Spleen (tissue), 7 donors: Measurements from ENCODE around the gene MESD.

Experiments
- POLR2A ChIP-seq, 3 donors: fragments of 450-650 bp; IDR thresholded peaks; one replicate each; pipeline ENCODE4 v1.5.1; 2017; ENCODE audit warnings: antibody characterized with exemption in 3 of 3, mild to moderate bottlenecking in 1 of 3
- TF ChIP-seq, protein P1 (sequence below), 11 experiments: fragments of 200-600 bp in 7 of 11; fragments of 450-650 bp in 4 of 11; sonication (generic) in 4 of 11; IDR thresholded peaks in 8 of 11; conservative IDR thresholded peaks in 3 of 11; 1 replicate in 7 of 11; 2 replicates in 4 of 11; pipeline versions ENCODE4 v1.4.0 to v1.8.0; 2016 to 2021; ENCODE audit warnings: antibody characterized with exemption in 11 of 11, inconsistent platforms in 4 of 11, mild to moderate bottlenecking in 1 of 11
- donor health status: DM: no; HTN: no; CAD: no; lungs with moderate emphysema.
- donor health status: DM: no; HTN: no; CAD: no.
- donor health status: DM: no; HTN: no; CAD: no.

GRCh38 chr15:80978685-80979329 lies 10.8 kb downstream of the MESD start:
- TF ChIP-seq POLR2A (IDR thresholded peaks at IDR 0.05) = no peak
- TF ChIP-seq, protein P1, sequence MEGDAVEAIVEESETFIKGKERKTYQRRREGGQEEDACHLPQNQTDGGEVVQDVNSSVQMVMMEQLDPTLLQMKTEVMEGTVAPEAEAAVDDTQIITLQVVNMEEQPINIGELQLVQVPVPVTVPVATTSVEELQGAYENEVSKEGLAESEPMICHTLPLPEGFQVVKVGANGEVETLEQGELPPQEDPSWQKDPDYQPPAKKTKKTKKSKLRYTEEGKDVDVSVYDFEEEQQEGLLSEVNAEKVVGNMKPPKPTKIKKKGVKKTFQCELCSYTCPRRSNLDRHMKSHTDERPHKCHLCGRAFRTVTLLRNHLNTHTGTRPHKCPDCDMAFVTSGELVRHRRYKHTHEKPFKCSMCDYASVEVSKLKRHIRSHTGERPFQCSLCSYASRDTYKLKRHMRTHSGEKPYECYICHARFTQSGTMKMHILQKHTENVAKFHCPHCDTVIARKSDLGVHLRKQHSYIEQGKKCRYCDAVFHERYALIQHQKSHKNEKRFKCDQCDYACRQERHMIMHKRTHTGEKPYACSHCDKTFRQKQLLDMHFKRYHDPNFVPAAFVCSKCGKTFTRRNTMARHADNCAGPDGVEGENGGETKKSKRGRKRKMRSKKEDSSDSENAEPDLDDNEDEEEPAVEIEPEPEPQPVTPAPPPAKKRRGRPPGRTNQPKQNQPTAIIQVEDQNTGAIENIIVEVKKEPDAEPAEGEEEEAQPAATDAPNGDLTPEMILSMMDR (IDR thresholded peaks at IDR 0.05 in 8 of 11, conservative IDR thresholded peaks at IDR 0.05 in 3 of 11) = no peak
